SU-DHL-6 (cell line): ENCODE data around the gene TDRD7.

ENCODE experiments used
- CTCF ChIP-seq: fragments of 200-600 bp; sonication (generic); IDR thresholded peaks from one replicate; pipeline ENCODE4 v1.5.1; 2017; ENCODE audit warnings: antibody characterized with exemption, mild to moderate bottlenecking, low read length, moderate library complexity; ENCODE audit not compliant: insufficient read depth, poor library complexity, severe bottlenecking
- EZH2phosphoT487 ChIP-seq: fragments of 200-600 bp; sonication (generic), shearing (Covaris generic); conservative IDR thresholded peaks from 2 replicates; pipeline ENCODE4 v1.6.1; 2018; ENCODE audit warnings: mild to moderate bottlenecking, antibody characterized with exemption, low read length, moderate library complexity, mixed read lengths

GRCh38 chr9:97478301-97478981 is 66.5 kb downstream of the TDRD7 start:
- TF ChIP-seq CTCF (no peak), EZH2phosphoT487 (no peak)
